Panc1 (cell line): Measurements from ENCODE around the gene SRC.

Experiments
- CTCF ChIP-seq: fragments of 450-650 bp; IDR thresholded peaks from 2 replicates; pipeline ENCODE4 v1.5.1; 2017; ENCODE audit warnings: mild to moderate bottlenecking
- POLR2AphosphoS5 ChIP-seq: IDR thresholded peaks from 2 replicates; pipeline ENCODE4 v1.6.1; 2012; ENCODE audit warnings: mild to moderate bottlenecking, low read depth, low read length, moderate library complexity
- REST ChIP-seq, 2 experiments: IDR thresholded peaks; 2 replicates each; pipeline ENCODE4 v1.6.1; 2011 to 2012; ENCODE audit warnings: low read depth in 2 of 2, control low read depth in 1 of 2, low read length in 1 of 2, mild to moderate bottlenecking in 1 of 2, moderate library complexity in 1 of 2; ENCODE audit not compliant: insufficient read depth in 1 of 2
- SIN3A ChIP-seq: IDR thresholded peaks from 2 replicates; pipeline ENCODE4 v1.6.1; 2012; ENCODE audit warnings: low read depth, mild to moderate bottlenecking, low read length, moderate library complexity, borderline replicate concordance; ENCODE audit not compliant: insufficient read depth
- TCF7L2 ChIP-seq: IDR thresholded peaks from 2 replicates; pipeline ENCODE4 v1.6.1; 2011; ENCODE audit warnings: mild to moderate bottlenecking, low read depth, low read length, inconsistent platforms

GRCh38 chr20:37375227-37375626, 29.3 kb downstream of the SRC start:
- TF ChIP-seq SIN3A = no peak
- TF ChIP-seq CTCF = no peak
- TF ChIP-seq REST (IDR thresholded peaks at IDR 0.05; ENCODE audit: insufficient read depth in 1 of 2, low read depth in 2 of 2, low read length in 1 of 2) = no peak
- TF ChIP-seq POLR2AphosphoS5 = no peak
- TF ChIP-seq TCF7L2 = no peak
